Osteoblast (primary cell): ENCODE measurements around the gene TCN1. TPM values are rescaled to one million over a fixed set of nuclear protein-coding genes. Genes with fewer than 3 reads are reported as not detected.

ENCODE experiments used
- DNase-seq: peaks from one replicate; pipeline ENCODE4 v3.0.0; 2011; ENCODE audit warnings: low spot score, mixed read lengths; ENCODE audit not compliant: insufficient read length; ENCODE audit errors: missing footprints
- H2AFZ ChIP-seq: 2 replicates; pipeline ENCODE4 v1.6.0; 2011; ENCODE audit warnings: mild to moderate bottlenecking, low read length
- H3K27ac ChIP-seq: 2 replicates; pipeline ENCODE4 v1.5.1; 2011; ENCODE audit warnings: mild to moderate bottlenecking, low read depth, low read length, moderate library complexity
- H3K27me3 ChIP-seq: 2 replicates; pipeline ENCODE4 v1.6.0; 2012; ENCODE audit warnings: mild to moderate bottlenecking, control low read depth, inconsistent platforms, low read length, moderate library complexity; ENCODE audit not compliant: insufficient read depth
- H3K36me3 ChIP-seq: 2 replicates; pipeline ENCODE4 v1.5.1; 2011; ENCODE audit warnings: mild to moderate bottlenecking, low read length, control low read depth, moderate library complexity; ENCODE audit not compliant: insufficient read depth
- H3K4me1 ChIP-seq: 2 replicates; pipeline ENCODE4 v1.5.1; 2011; ENCODE audit warnings: mild to moderate bottlenecking, low read length, control low read depth, moderate library complexity; ENCODE audit not compliant: insufficient read depth
- H3K4me2 ChIP-seq: 2 replicates; pipeline ENCODE4 v1.6.0; 2011; ENCODE audit warnings: mild to moderate bottlenecking, low read length; ENCODE audit not compliant: insufficient read depth
- H3K4me3 ChIP-seq: fragments of 200-600 bp; sonication (generic); 3 replicates; pipeline ENCODE4 v1.5.1; 2012; ENCODE audit warnings: mild to moderate bottlenecking, low read length, inconsistent platforms; ENCODE audit not compliant: insufficient read depth
- H3K79me2 ChIP-seq: 2 replicates; pipeline ENCODE4 v1.6.0; 2012; ENCODE audit warnings: mild to moderate bottlenecking, low read length, control low read depth, inconsistent platforms; ENCODE audit not compliant: insufficient read depth
- H3K9me3 ChIP-seq: 2 replicates; pipeline ENCODE4 v1.5.1; 2011; ENCODE audit warnings: low read depth, low read length, control low read depth
- H4K20me1 ChIP-seq: 2 replicates; pipeline ENCODE4 v1.6.0; 2012; ENCODE audit warnings: mild to moderate bottlenecking, low read length, control low read depth; ENCODE audit not compliant: insufficient read depth
- CTCF ChIP-seq: IDR thresholded peaks from 2 replicates; pipeline ENCODE4 v1.5.1; 2011; ENCODE audit warnings: mild to moderate bottlenecking, low read depth, low read length, moderate library complexity; ENCODE audit errors: extremely low read depth
- total RNA-seq: library from RNA; depleted of rRNA; stranded (reverse); fragments of >200 nt; gene quantifications from 2 replicates; pipeline ENCODE4 v1.2.3, GENCODE V29; 2012

The TCN1 gene
- total RNA-seq, 1 donor, result not detected

- Histone ChIP-seq H2AFZ (no peak overlapping the region), H3K79me2 (no peaks in the 10 kb centered on the region), H3K27me3 (no peaks in the 10 kb centered on the region), H3K9me3 (no peaks in the 10 kb centered on the region), H3K27ac (no peak overlapping the region), H3K4me1 (no peaks in the 10 kb centered on the region), H3K4me3 (no peak overlapping the region), H4K20me1 (no peaks in the 10 kb centered on the region), H3K4me2 (no peak overlapping the region), H3K36me3 (no peaks in the 10 kb centered on the region)
- DNase-seq, result no peak
- no peak for TF ChIP-seq CTCF
Observed at GRCh38 chr11:59872076-59872475, 5.8 kb upstream of the TCN1 start.

GRCh38 chr11:59867946-59868345, 1.7 kb upstream of the TCN1 start:
- Histone ChIP-seq H3K4me2 (no peak overlapping the region), H3K9me3 (no peaks in the 10 kb centered on the region), H3K4me1 (no peaks in the 10 kb centered on the region), H2AFZ (no peak overlapping the region), H3K36me3 (no peaks in the 10 kb centered on the region), H3K27me3 (no peaks in the 10 kb centered on the region), H3K4me3 (no peak overlapping the region), H3K79me2 (no peaks in the 10 kb centered on the region), H3K27ac (no peak overlapping the region), H4K20me1 (no peaks in the 10 kb centered on the region)
- no peak for DNase-seq
- no peak for TF ChIP-seq CTCF

- Histone ChIP-seq H3K4me1 (no peaks in the 10 kb centered on the region), H2AFZ (no peak overlapping the region), H3K4me2 (no peak overlapping the region), H3K27me3 (no peaks in the 10 kb centered on the region), H3K4me3 (no peak overlapping the region), H3K79me2 (no peaks in the 10 kb centered on the region), H3K27ac (no peak overlapping the region), H4K20me1 (no peaks in the 10 kb centered on the region), H3K9me3 (no peaks in the 10 kb centered on the region), H3K36me3 (no peaks in the 10 kb centered on the region)
- TF ChIP-seq CTCF, result no peak
- no peak for DNase-seq
Observed at GRCh38 chr11:59866836-59867235, 549 bp upstream of the TCN1 start.

- Histone ChIP-seq H3K9me3 (no peaks in the 10 kb centered on the region), H2AFZ (no peak overlapping the region), H3K4me2 (no peak overlapping the region), H3K4me1 (no peaks in the 10 kb centered on the region), H3K4me3 (no peak overlapping the region), H4K20me1 (no peaks in the 10 kb centered on the region), H3K27me3 (no peaks in the 10 kb centered on the region), H3K27ac (no peak overlapping the region), H3K79me2 (no peaks in the 10 kb centered on the region), H3K36me3 (no peaks in the 10 kb centered on the region)
- no peak for TF ChIP-seq CTCF
- DNase-seq, result no peak
Observed at GRCh38 chr11:59865031-59865430, 1.3 kb downstream of the TCN1 start.
